Vagina (tissue), 2 donors: ENCODE measurements around the gene ITGB3.

ENCODE experiments used
- CTCF ChIP-seq, 3 experiments: fragments of 450-650 bp in 2 of 3; fragments of 200-600 bp in 1 of 3; sonication (generic) in 1 of 3; IDR thresholded peaks; one replicate each; pipeline ENCODE4 v1.5.1; 2017 to 2019; ENCODE audit warnings: antibody characterized with exemption in 3 of 3, mild to moderate bottlenecking in 2 of 3, moderate library complexity in 2 of 3
- POLR2A ChIP-seq, 2 donors: fragments of 450-650 bp; IDR thresholded peaks; one replicate each; pipeline ENCODE4 v1.6.1; 2017; ENCODE audit warnings: antibody characterized with exemption in 2 of 2, mild to moderate bottlenecking in 2 of 2, moderate library complexity in 2 of 2
- POLR2AphosphoS5 ChIP-seq, 2 donors: sonication (generic); formaldehyde crosslinking; IDR thresholded peaks; one replicate each; pipeline ENCODE4 v1.9.0; 2017; ENCODE audit warnings: antibody characterized with exemption in 2 of 2, mild to moderate bottlenecking in 2 of 2, low read depth in 1 of 2; ENCODE audit not compliant: insufficient read depth in 1 of 2

- TF ChIP-seq CTCF (IDR thresholded peaks at IDR 0.05) (peak; percentile 90 to 98 (median 98)), POLR2A (IDR thresholded peaks at IDR 0.05) (no peak), POLR2AphosphoS5 (IDR thresholded peaks at IDR 0.05; ENCODE audit: insufficient read depth in 1 of 2, low read depth in 1 of 2) (peak; percentile 30 to 85)
Measured at GRCh38 chr17:47229535-47230443, 23.8 kb upstream of the ITGB3 start.
